ENCODE results near the gene ATP6V0E1. TPM values are rescaled to one million over a fixed set of nuclear protein-coding genes. Genes with fewer than 3 reads are reported as not detected.

Gene ATP6V0E1
- polyA plus RNA-seq, 1 donor from 2014 or later: 53.0 TPM

DNA sequence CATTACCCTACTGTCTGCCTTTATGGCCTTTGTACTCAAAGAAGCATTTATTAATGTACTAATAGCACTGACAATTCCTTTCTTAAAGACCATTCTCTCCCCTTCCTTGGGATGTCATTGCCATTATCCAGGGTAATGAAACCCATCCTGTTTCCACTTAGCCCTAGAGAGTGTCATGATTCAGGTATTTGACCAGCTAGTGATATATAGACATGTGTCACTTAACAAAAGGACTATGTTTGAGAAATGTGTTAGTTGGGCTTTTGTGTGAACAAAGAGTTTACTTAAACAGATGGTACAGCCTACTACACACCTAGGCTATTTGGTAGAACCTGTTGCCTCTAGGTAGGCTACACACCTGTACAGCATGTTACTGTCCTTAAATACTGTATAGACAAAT is 2.0 kb downstream of the ATP6V0E1 start:
- Histone ChIP-seq H3K9ac (ENCODE audit: low read length) (no peak overlapping the region), H3K9me3 (ENCODE audit: low read length) (no peaks in the 10 kb centered on the region), H3K36me3 (ENCODE audit: insufficient read depth, low read length) (no peaks in the 10 kb centered on the region), H3K27ac (ENCODE audit: low read length) (no peak overlapping the region), H3F3A (ENCODE audit: insufficient read depth, low read length, poor library complexity, severe bottlenecking) (no peaks in the 10 kb centered on the region), H3K4me2 (ENCODE audit: low read length) (peak overlapping the region; percentile 76), H3K4me3 (ENCODE audit: low read length) (peak overlapping the region; percentile 99), H3K9me2 (ENCODE audit: insufficient read depth, low read length) (no peaks in the 10 kb centered on the region), H2AFZ (ENCODE audit: low read depth, low read length) (no peak overlapping the region), H3K79me2 (replicated peaks; ENCODE audit: insufficient read depth, low read length) (peaks cover 40% of the 10 kb centered on the region), H3K27me3 (ENCODE audit: insufficient read depth, low read depth, low read length) (no peaks in the 10 kb centered on the region), H4K20me1 (ENCODE audit: insufficient read depth) (no peaks in the 10 kb centered on the region)
- no peak for TF ChIP-seq SMC3 (conservative IDR thresholded peaks at IDR 0.05; ENCODE audit: poor library complexity)
- TF ChIP-seq EP300 (conservative IDR thresholded peaks at IDR 0.05; ENCODE audit: poor library complexity, severe bottlenecking): no peak
- TF ChIP-seq, protein P1, sequence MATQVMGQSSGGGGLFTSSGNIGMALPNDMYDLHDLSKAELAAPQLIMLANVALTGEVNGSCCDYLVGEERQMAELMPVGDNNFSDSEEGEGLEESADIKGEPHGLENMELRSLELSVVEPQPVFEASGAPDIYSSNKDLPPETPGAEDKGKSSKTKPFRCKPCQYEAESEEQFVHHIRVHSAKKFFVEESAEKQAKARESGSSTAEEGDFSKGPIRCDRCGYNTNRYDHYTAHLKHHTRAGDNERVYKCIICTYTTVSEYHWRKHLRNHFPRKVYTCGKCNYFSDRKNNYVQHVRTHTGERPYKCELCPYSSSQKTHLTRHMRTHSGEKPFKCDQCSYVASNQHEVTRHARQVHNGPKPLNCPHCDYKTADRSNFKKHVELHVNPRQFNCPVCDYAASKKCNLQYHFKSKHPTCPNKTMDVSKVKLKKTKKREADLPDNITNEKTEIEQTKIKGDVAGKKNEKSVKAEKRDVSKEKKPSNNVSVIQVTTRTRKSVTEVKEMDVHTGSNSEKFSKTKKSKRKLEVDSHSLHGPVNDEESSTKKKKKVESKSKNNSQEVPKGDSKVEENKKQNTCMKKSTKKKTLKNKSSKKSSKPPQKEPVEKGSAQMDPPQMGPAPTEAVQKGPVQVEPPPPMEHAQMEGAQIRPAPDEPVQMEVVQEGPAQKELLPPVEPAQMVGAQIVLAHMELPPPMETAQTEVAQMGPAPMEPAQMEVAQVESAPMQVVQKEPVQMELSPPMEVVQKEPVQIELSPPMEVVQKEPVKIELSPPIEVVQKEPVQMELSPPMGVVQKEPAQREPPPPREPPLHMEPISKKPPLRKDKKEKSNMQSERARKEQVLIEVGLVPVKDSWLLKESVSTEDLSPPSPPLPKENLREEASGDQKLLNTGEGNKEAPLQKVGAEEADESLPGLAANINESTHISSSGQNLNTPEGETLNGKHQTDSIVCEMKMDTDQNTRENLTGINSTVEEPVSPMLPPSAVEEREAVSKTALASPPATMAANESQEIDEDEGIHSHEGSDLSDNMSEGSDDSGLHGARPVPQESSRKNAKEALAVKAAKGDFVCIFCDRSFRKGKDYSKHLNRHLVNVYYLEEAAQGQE (IDR thresholded peaks at IDR 0.05; ENCODE audit: borderline replicate concordance): no peak

DNA sequence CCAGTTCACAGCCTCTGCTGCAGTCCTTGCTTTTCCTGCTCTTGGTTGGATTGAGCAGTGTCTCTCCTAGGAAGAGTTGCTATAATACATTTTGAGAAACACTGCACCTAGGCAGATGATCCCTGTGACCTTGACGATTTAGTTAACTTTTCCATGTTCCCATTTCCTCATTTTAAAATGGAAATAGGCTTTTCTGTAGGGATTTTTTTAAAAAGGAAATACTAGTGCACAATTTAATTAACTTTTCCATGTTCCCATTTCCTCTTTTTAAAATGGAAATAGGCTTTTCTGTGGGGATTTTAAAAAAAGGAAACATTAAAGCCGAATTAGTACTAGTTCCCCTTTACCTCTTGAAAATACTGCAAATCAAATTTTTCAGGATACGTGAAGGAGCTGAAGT is 4.7 kb downstream of the ATP6V0E1 start:
- no peak overlapping the region for H3K9ac ChIP-seq (ENCODE audit: low read length)
- H3K9me2 ChIP-seq (ENCODE audit: insufficient read depth, low read length): no peaks in the 10 kb centered on the region
- no peaks in the 10 kb centered on the region for H3K36me3 ChIP-seq (ENCODE audit: insufficient read depth, low read length)
- H2AFZ ChIP-seq (ENCODE audit: low read depth, low read length): no peak overlapping the region
- no peaks in the 10 kb centered on the region for H3F3A ChIP-seq (ENCODE audit: insufficient read depth, low read length, poor library complexity, severe bottlenecking)
- H3K27me3 ChIP-seq (ENCODE audit: insufficient read depth, low read depth, low read length): no peaks in the 10 kb centered on the region
- TF ChIP-seq EZH2 (IDR thresholded peaks at IDR 0.05; ENCODE audit: borderline replicate concordance, insufficient read depth, low read length, poor library complexity, severe bottlenecking) (no peak), RAD21 (conservative IDR thresholded peaks at IDR 0.05) (no peak), SMC3 (conservative IDR thresholded peaks at IDR 0.05; ENCODE audit: poor library complexity) (no peak), EP300 (conservative IDR thresholded peaks at IDR 0.05; ENCODE audit: poor library complexity, severe bottlenecking) (no peak), MXI1 (conservative IDR thresholded peaks at IDR 0.05; ENCODE audit: poor library complexity, severe bottlenecking) (no peak), TAF1 (IDR thresholded peaks at IDR 0.05; ENCODE audit: low read depth) (no peak), POLR2AphosphoS5 (IDR thresholded peaks at IDR 0.05) (no peak)
- TF ChIP-seq, protein P1 (IDR thresholded peaks at IDR 0.05; ENCODE audit: borderline replicate concordance): no peak
- TF ChIP-seq, protein P2, sequence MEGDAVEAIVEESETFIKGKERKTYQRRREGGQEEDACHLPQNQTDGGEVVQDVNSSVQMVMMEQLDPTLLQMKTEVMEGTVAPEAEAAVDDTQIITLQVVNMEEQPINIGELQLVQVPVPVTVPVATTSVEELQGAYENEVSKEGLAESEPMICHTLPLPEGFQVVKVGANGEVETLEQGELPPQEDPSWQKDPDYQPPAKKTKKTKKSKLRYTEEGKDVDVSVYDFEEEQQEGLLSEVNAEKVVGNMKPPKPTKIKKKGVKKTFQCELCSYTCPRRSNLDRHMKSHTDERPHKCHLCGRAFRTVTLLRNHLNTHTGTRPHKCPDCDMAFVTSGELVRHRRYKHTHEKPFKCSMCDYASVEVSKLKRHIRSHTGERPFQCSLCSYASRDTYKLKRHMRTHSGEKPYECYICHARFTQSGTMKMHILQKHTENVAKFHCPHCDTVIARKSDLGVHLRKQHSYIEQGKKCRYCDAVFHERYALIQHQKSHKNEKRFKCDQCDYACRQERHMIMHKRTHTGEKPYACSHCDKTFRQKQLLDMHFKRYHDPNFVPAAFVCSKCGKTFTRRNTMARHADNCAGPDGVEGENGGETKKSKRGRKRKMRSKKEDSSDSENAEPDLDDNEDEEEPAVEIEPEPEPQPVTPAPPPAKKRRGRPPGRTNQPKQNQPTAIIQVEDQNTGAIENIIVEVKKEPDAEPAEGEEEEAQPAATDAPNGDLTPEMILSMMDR (IDR thresholded peaks at IDR 0.05; ENCODE audit: poor library complexity, severe bottlenecking): no peak
- H3K9me3 ChIP-seq (ENCODE audit: low read length): no peaks in the 10 kb centered on the region
- peaks cover 40% of the 10 kb centered on the region for H3K79me2 ChIP-seq (replicated peaks; ENCODE audit: insufficient read depth, low read length)
- no peak overlapping the region for H3K27ac ChIP-seq (ENCODE audit: low read length)
- H3K4me2 ChIP-seq (ENCODE audit: low read length): no peak overlapping the region
- no peaks in the 10 kb centered on the region for H4K20me1 ChIP-seq (ENCODE audit: insufficient read depth)
- H3K4me3 ChIP-seq (ENCODE audit: low read length): no peak overlapping the region
